HEK293 (cell line): ENCODE data around the gene UQCRQ.

Source experiments
- REPIN1 ChIP-seq: fragments of 450-650 bp; formaldehyde crosslinking; IDR thresholded peaks from 2 replicates; pipeline ENCODE4 v1.5.1; 2017; ENCODE audit warnings: missing biosample characterization, missing genetic modification characterization, low read depth
- SP7 ChIP-seq: fragments of 450-650 bp; formaldehyde crosslinking; IDR thresholded peaks from 2 replicates; pipeline ENCODE4 v1.5.1; 2016; ENCODE audit warnings: missing biosample characterization, missing genetic modification characterization
- ZBTB11 ChIP-seq: fragments of 450-650 bp; formaldehyde crosslinking; conservative IDR thresholded peaks from 2 replicates; pipeline ENCODE4 v1.5.1; 2016; ENCODE audit warnings: low read depth, missing biosample characterization, missing genetic modification characterization
- ZNF157 ChIP-seq: fragments of 450-650 bp; formaldehyde crosslinking; IDR thresholded peaks from 2 replicates; pipeline ENCODE4 v1.5.1; 2016; ENCODE audit warnings: missing biosample characterization, missing genetic modification characterization
- ZNF747 ChIP-seq: fragments of 450-650 bp; formaldehyde crosslinking; IDR thresholded peaks from 2 replicates; pipeline ENCODE4 v1.5.1; 2016; ENCODE audit warnings: missing biosample characterization, missing genetic modification characterization
- TF ChIP-seq, protein P1 (sequence below): fragments of 450-650 bp; formaldehyde crosslinking; IDR thresholded peaks from 2 replicates; pipeline ENCODE4 v1.5.1; 2016; ENCODE audit warnings: missing biosample characterization, missing genetic modification characterization
- TF ChIP-seq, protein P2 (sequence below): fragments of 450-650 bp; formaldehyde crosslinking; IDR thresholded peaks from 2 replicates; pipeline ENCODE4 v1.5.1; 2016; ENCODE audit warnings: missing biosample characterization, missing genetic modification characterization
- TF ChIP-seq, protein P3 (sequence below): fragments of 450-650 bp; formaldehyde crosslinking; IDR thresholded peaks from 2 replicates; pipeline ENCODE4 v1.5.1; 2016; ENCODE audit warnings: missing biosample characterization, missing genetic modification characterization
- TF ChIP-seq, protein P4 (sequence below): fragments of 450-650 bp; formaldehyde crosslinking; IDR thresholded peaks from 2 replicates; pipeline ENCODE4 v1.5.1; 2016; ENCODE audit warnings: missing biosample characterization, missing genetic modification characterization
- TF ChIP-seq, protein P5 (sequence below): fragments of 450-650 bp; formaldehyde crosslinking; optimal IDR thresholded peaks from 2 replicates; pipeline ENCODE3; 2016; ENCODE audit warnings: missing biosample characterization, mild to moderate bottlenecking, missing genetic modification characterization

DNA sequence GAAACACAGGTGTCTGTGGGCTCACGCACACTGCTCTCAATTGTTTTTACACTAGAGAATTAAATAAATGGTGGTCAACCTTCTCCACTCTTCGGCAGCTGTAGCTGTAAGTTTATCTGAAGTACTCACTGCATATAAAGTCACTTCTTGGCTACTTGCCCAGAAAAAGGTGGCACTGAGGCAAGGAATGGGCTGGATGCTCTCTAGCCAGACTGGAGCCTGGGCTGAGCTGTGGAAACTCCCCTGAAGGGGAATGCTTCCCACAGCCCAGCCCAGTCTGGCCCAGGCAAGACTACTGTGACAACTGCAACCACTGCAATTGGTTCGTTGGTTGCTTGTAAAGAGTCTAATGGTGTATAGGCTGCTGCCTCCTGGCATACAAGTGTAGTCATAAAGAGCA is 11.5 kb downstream of the UQCRQ start:
- TF ChIP-seq, protein P1, sequence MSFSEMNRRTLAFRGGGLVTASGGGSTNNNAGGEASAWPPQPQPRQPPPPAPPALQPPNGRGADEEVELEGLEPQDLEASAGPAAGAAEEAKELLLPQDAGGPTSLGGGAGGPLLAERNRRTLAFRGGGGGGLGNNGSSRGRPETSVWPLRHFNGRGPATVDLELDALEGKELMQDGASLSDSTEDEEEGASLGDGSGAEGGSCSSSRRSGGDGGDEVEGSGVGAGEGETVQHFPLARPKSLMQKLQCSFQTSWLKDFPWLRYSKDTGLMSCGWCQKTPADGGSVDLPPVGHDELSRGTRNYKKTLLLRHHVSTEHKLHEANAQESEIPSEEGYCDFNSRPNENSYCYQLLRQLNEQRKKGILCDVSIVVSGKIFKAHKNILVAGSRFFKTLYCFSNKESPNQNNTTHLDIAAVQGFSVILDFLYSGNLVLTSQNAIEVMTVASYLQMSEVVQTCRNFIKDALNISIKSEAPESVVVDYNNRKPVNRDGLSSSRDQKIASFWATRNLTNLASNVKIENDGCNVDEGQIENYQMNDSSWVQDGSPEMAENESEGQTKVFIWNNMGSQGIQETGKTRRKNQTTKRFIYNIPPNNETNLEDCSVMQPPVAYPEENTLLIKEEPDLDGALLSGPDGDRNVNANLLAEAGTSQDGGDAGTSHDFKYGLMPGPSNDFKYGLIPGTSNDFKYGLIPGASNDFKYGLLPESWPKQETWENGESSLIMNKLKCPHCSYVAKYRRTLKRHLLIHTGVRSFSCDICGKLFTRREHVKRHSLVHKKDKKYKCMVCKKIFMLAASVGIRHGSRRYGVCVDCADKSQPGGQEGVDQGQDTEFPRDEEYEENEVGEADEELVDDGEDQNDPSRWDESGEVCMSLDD (tag by site-specific recombination), result no peak
- TF ChIP-seq ZNF747 (tag by site-specific recombination) (no peak), SP7 (tag by site-specific recombination) (no peak), ZNF157 (tag by site-specific recombination) (no peak), REPIN1 (no peak), ZBTB11 (tag by site-specific recombination) (no peak)
- TF ChIP-seq, protein P2, sequence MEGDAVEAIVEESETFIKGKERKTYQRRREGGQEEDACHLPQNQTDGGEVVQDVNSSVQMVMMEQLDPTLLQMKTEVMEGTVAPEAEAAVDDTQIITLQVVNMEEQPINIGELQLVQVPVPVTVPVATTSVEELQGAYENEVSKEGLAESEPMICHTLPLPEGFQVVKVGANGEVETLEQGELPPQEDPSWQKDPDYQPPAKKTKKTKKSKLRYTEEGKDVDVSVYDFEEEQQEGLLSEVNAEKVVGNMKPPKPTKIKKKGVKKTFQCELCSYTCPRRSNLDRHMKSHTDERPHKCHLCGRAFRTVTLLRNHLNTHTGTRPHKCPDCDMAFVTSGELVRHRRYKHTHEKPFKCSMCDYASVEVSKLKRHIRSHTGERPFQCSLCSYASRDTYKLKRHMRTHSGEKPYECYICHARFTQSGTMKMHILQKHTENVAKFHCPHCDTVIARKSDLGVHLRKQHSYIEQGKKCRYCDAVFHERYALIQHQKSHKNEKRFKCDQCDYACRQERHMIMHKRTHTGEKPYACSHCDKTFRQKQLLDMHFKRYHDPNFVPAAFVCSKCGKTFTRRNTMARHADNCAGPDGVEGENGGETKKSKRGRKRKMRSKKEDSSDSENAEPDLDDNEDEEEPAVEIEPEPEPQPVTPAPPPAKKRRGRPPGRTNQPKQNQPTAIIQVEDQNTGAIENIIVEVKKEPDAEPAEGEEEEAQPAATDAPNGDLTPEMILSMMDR, result no peak
- TF ChIP-seq, protein P3, sequence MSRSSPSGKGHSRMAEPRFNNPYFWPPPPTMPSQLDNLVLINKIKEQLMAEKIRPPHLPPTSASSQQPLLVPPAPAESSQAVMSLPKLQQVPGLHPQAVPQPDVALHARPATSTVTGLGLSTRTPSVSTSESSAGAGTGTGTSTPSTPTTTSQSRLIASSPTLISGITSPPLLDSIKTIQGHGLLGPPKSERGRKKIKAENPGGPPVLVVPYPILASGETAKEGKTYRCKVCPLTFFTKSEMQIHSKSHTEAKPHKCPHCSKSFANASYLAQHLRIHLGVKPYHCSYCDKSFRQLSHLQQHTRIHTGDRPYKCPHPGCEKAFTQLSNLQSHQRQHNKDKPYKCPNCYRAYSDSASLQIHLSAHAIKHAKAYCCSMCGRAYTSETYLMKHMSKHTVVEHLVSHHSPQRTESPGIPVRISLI (tag by site-specific recombination), result no peak
- TF ChIP-seq, protein P4, sequence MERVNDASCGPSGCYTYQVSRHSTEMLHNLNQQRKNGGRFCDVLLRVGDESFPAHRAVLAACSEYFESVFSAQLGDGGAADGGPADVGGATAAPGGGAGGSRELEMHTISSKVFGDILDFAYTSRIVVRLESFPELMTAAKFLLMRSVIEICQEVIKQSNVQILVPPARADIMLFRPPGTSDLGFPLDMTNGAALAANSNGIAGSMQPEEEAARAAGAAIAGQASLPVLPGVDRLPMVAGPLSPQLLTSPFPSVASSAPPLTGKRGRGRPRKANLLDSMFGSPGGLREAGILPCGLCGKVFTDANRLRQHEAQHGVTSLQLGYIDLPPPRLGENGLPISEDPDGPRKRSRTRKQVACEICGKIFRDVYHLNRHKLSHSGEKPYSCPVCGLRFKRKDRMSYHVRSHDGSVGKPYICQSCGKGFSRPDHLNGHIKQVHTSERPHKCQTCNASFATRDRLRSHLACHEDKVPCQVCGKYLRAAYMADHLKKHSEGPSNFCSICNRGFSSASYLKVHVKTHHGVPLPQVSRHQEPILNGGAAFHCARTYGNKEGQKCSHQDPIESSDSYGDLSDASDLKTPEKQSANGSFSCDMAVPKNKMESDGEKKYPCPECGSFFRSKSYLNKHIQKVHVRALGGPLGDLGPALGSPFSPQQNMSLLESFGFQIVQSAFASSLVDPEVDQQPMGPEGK, result no peak
- TF ChIP-seq, protein P5, sequence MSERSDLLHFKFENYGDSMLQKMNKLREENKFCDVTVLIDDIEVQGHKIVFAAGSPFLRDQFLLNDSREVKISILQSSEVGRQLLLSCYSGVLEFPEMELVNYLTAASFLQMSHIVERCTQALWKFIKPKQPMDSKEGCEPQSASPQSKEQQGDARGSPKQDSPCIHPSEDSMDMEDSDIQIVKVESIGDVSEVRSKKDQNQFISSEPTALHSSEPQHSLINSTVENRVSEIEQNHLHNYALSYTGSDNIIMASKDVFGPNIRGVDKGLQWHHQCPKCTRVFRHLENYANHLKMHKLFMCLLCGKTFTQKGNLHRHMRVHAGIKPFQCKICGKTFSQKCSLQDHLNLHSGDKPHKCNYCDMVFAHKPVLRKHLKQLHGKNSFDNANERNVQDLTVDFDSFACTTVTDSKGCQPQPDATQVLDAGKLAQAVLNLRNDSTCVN (tag by site-specific recombination), result no peak
